Activated CD8-positive, alpha-beta memory T cell treated with anti-CD3 and anti-CD28 coated beads for 4 hours (primary cell): ENCODE results near the gene LRFN5.
"Not testable (repeated sequence)": the region's sequence is repeated elsewhere in the genome, so short reads cannot be mapped to it uniquely, and the experiment has no call there.

Source experiments
- DNase-seq, 2 donors: peaks; one replicate each; pipeline ENCODE4 v3.0.0-alpha.2; 2020; ENCODE audit warnings: low read depth in 2 of 2

Gene LRFN5

GRCh38 chr14:41606532-41607303 is at the start of gene LRFN5:
LRFN5 (plus strand) TSS chr14:41606876.
- DNase-seq, result no peak

GRCh38 chr14:41558490-41558889 is 48.2 kb upstream of the LRFN5 start:
- DNase-seq, result no peak

GRCh38 chr14:41566864-41567263 is 39.8 kb upstream of the LRFN5 start:
- DNase-seq, result not testable (repeated sequence)

DNA sequence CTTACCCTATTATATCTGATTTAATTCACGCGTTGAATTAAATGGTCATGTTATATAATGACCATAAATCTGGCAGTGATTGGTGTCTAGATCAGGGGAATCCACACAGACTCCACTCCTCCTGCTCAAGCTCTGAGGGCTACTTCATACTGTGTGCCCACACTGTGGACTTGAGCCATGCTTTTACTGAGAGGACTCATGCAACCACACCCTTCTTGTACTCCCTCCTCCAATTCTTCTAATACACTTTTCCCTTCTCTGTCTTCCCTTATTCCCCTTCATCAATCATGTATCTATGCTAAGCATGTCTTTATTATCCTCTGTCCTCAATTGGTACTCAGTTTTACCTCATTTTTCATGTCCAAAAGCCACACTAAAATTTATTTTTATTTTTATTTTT is 37.7 kb upstream of the LRFN5 start:
- DNase-seq, result no peak

DNA sequence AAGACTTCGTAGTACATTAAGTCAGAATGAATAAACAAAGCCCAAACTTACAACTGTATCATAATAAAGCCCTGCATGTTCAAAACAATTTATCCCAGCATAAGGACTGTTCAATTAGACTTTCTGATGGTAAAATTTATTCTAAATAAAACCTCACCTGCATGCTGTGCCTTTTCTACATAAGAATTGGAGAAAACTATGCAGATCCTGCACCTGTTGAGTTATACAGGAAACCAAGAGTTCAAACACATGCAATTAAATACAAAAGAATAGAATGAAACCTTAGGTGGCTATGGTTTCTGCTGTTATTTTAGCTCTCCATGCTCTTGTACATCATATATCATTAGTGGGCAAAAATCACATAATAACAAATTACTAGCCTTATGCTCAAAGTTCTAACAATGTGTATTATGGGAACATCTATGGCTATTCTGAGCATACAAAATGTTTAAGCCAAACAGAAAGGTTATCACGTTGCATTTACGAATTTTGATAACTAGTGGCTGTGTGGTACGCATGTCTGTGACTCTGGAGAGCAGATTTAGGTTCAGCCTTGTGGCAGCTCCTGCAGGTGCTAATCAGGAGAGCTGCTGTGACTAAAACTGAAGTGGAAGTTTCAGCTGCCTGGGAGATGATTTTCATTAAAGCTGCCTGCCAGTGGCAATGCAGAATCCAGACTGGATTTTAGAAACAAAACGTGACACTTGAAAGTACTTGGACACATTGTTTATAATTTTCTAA is 36.1 kb upstream of the LRFN5 start:
- DNase-seq, result no peak

GRCh38 chr14:41586237-41586636 is 20.4 kb upstream of the LRFN5 start:
- DNase-seq, result no peak

DNA sequence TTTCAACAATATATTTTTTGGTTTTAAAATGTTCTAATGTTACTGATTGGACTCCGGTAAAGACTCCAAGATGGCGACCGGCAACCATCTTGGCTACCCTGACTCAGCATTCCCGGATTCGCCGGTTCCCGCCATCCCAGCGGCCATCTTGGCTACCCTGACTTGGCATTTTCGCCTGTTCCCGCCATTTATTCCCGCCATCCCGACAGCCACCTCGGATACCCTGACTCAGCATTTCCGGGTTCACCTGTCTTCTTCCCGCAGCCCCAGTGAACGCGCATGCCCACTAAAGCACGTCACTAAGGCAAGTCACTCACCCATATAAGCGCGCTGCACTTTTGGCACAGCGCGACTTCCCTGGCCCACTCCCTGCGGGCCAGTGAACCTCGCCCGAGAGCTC is 9.0 kb upstream of the LRFN5 start:
- DNase-seq, result no peak

GRCh38 chr14:41599805-41600385 is 6.8 kb upstream of the LRFN5 start:
- not testable (repeated sequence) for DNase-seq

GRCh38 chr14:41604721-41605531 is 1.8 kb upstream of the LRFN5 start:
- DNase-seq, result no peak

DNA sequence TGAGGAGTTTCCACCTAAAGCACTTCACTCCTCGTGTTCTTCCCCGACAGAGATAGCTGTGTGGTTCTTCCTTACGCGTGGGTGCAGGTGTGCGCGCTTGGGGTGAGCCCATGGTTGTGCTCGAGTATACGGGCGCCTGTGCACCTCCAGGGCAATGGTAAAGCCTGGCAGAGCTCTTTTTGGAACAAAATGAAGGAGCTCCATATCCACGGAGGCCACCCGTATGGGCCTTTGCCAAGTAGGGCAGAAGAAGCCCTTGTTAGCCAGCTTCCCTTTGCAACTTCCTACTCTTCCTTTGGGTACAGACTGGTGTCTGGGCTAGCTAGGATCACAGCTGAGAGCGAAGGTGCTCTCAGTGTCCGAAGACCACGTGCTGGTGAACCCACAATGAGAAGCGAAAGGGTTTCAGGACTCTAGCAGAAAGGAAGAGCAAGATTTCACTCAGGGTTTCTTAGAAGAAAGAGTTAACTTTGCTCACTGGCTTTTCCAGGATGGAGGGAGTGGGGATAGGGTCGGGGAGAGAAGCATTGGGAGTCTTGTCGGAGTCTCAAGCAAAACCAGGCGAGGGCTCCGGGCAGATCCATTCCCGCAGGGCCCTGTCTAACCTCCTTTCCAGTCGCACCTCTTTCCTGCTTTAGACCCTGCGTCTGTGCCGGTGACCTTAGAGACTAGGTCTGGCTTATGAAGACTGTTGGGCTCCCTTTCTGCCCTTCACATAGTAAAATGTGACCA is 960 bp upstream of the LRFN5 start:
- DNase-seq, result no peak

DNA sequence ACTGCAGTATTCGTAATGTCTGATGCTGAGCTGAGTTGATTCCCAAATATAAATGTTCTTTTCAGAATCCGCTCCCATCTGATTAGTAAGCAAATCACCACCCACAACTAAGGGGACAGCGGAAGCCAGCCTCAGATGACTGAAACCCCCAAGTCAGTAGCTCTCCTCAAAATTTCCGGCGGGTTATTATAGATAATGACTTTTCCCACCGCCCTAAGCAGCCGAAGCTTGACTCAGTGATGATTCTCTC is 469 bp upstream of the LRFN5 start:
- DNase-seq, result no peak

GRCh38 chr14:41607304-41607775 is 664 bp downstream of the LRFN5 start:
- DNase-seq, result no peak

GRCh38 chr14:41607966-41608663 is 1.4 kb downstream of the LRFN5 start:
- DNase-seq, result no peak

GRCh38 chr14:41608681-41609390 is 2.2 kb downstream of the LRFN5 start:
- DNase-seq, result no peak

GRCh38 chr14:41609704-41610183 is 3.1 kb downstream of the LRFN5 start:
- DNase-seq, result no peak

DNA sequence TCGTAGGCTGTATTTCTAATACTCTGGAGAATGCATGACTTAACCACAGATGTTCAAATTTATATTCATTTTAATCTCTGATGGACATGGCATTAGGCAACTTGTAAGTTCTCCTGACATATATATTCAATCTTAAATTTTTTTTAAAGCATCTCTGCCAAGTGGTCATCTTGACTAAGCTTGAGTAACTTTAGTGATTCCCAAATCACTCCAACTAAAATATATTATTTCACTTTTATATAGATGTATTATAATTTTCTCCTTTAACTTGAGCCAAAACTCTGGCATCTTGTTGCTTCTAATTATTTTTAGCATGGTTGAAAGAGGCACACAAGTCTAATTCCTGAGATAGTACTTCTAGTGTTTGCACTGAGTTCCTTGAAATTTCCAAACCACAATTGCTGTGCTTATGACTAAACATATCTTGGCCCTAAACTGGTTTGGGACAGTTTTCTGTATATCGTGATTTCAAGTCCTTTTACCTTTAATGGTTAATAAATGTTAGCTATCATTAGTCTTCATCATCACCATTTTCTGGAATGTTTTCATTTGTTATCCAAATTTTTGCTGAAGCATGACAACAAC is 8.4 kb downstream of the LRFN5 start:
- no peak for DNase-seq

- no peak for DNase-seq
Observed at GRCh38 chr14:41623736-41624135, 17.1 kb downstream of the LRFN5 start.

GRCh38 chr14:41629876-41630275 is 23.2 kb downstream of the LRFN5 start:
- DNase-seq, result no peak

DNA sequence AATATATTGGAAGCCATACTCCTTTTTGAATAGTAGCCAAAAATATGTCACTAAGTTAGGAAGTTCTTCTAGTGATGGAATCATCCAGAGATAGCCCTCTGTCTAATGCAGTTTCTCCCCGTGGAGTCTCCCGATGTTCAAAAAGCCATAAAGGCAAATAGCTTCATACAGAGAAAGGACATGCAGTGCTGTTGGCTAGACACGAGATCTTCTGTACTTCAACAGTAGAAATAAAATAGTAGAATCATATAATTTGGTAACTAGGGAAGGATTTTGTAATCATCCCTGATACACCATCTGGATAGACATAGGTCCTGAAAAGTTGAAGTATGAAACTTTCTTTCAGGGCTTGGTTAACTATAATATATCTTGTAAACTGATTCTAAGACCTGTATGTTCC is 27.6 kb downstream of the LRFN5 start:
- DNase-seq, result no peak
